Fibroblast of lung (primary cell): Measurements from ENCODE around the gene RPLP2. TPM values are rescaled to one million over a fixed set of nuclear protein-coding genes. Genes with fewer than 3 reads are reported as not detected.

Source experiments
- DNase-seq, 2 donors: peaks; one replicate each; pipeline versions ENCODE4 v3.0.0 to v3.0.0-alpha.2; 2010; ENCODE audit warnings: low read depth in 2 of 2
- H2AFZ ChIP-seq: 2 replicates; pipeline ENCODE4 v1.5.1; 2012; ENCODE audit warnings: low read length, control low read depth, inconsistent platforms
- H3K27ac ChIP-seq: 2 replicates; pipeline ENCODE4 v1.5.1; 2011; ENCODE audit warnings: low read length, control low read depth; ENCODE audit not compliant: insufficient read depth
- H3K27me3 ChIP-seq: 2 replicates; pipeline ENCODE4 v1.5.1; 2011; ENCODE audit warnings: mild to moderate bottlenecking, low read length; ENCODE audit not compliant: control insufficient read depth, insufficient read depth
- H3K36me3 ChIP-seq: 2 replicates; pipeline ENCODE4 v1.5.1; 2011; ENCODE audit warnings: low read length; ENCODE audit not compliant: control insufficient read depth, insufficient read depth
- H3K4me1 ChIP-seq: 2 replicates; pipeline ENCODE4 v1.5.1; 2011; ENCODE audit warnings: low read length; ENCODE audit not compliant: control insufficient read depth, insufficient read depth; ENCODE audit errors: extremely low read depth
- H3K4me2 ChIP-seq: 2 replicates; pipeline ENCODE4 v1.5.1; 2011; ENCODE audit warnings: low read length, control low read depth; ENCODE audit not compliant: insufficient read depth; ENCODE audit errors: extremely low read depth
- H3K4me3 ChIP-seq, 4 experiments: fragments of 200-600 bp in 1 of 4; sonication (generic) in 1 of 4; replicated peaks in 1 of 4; 2 replicates each; pipeline ENCODE4 v1.5.1; 2011 to 2016; ENCODE audit warnings: low read length in 4 of 4, low read depth in 3 of 4, mild to moderate bottlenecking in 3 of 4, control low read depth in 2 of 4, inconsistent platforms in 1 of 4, mixed read lengths in 1 of 4; ENCODE audit not compliant: insufficient read depth in 1 of 4; ENCODE audit errors: control extremely low read depth in 1 of 4
- H3K79me2 ChIP-seq: 2 replicates; pipeline ENCODE4 v1.5.1; 2012; ENCODE audit warnings: mild to moderate bottlenecking, low read length, inconsistent platforms; ENCODE audit not compliant: control insufficient read depth, insufficient read depth
- H3K9ac ChIP-seq: 2 replicates; pipeline ENCODE4 v1.5.1; 2011; ENCODE audit warnings: mild to moderate bottlenecking, low read length, control low read depth; ENCODE audit not compliant: insufficient read depth
- H3K9me3 ChIP-seq: 2 replicates; pipeline ENCODE4 v1.5.1; 2012; ENCODE audit warnings: low read depth, low read length; ENCODE audit not compliant: control insufficient read depth, insufficient read depth
- H4K20me1 ChIP-seq: 2 replicates; pipeline ENCODE4 v1.5.1; 2011; ENCODE audit warnings: low read length; ENCODE audit not compliant: control insufficient read depth, insufficient read depth; ENCODE audit errors: extremely low read depth
- CTCF ChIP-seq, 2 donors: IDR thresholded peaks in 1 of 2; conservative IDR thresholded peaks in 1 of 2; 1 replicate in 1 of 2; 2 replicates in 1 of 2; pipeline ENCODE4 v1.5.1; 2011 to 2012; ENCODE audit warnings: low read length in 2 of 2, control low read depth in 1 of 2, inconsistent platforms in 1 of 2, low read depth in 1 of 2, mild to moderate bottlenecking in 1 of 2
- EZH2 ChIP-seq: IDR thresholded peaks from 2 replicates; pipeline ENCODE4 v1.5.1; 2012; ENCODE audit warnings: low read length, control low read depth, mild to moderate bottlenecking; ENCODE audit errors: missing control alignments
- polyA plus RNA-seq, 2 donors: library from polyadenylated mRNA; depleted of rRNA in 1 of 2; stranded (reverse) in 1 of 2; unstranded in 1 of 2; fragments of >200 nt; gene quantifications; 2 replicates each; pipeline ENCODE4 v1.2.1, GENCODE V29; 2011 to 2012; ENCODE audit warnings: missing spikeins in 1 of 2
- total RNA-seq: library from RNA; depleted of rRNA; stranded (reverse); fragments of >200 nt; gene quantifications from 2 replicates; pipeline ENCODE4 v1.2.1, GENCODE V29; 2014

Gene RPLP2
- total and polyA plus RNA-seq, 2 donors (not counting 1 experiment from before 2014, with no cell fraction given): 294 to 741 TPM

- no peaks in the 10 kb centered on the region for H3K27me3 ChIP-seq
- peak; percentile 78 to 85 for DNase-seq
- no peaks in the 10 kb centered on the region for H3K9me3 ChIP-seq
- peaks cover 17% of the 10 kb centered on the region for H3K79me2 ChIP-seq
- H3K9ac ChIP-seq: peak overlapping the region; percentile 78
- H3K4me2 ChIP-seq: peak overlapping the region; percentile 100
- no peaks in the 10 kb centered on the region for H4K20me1 ChIP-seq
- H2AFZ ChIP-seq: peak overlapping the region; percentile 3
- peak overlapping the region; percentile 88 for H3K27ac ChIP-seq
- peaks cover 7% of the 10 kb centered on the region for H3K4me1 ChIP-seq
- H3K36me3 ChIP-seq: peaks cover 27% of the 10 kb centered on the region
- TF ChIP-seq CTCF (conservative IDR thresholded peaks at IDR 0.05 in 1 of 2, IDR thresholded peaks at IDR 0.05 in 1 of 2; ENCODE audit: low read depth in 1 of 2, low read length in 2 of 2): no peak
- TF ChIP-seq EZH2: no peak
- peak overlapping the region; percentile 62 to 87 (median 74) for H3K4me3 ChIP-seq
These were observed 12.3 kb upstream of the RPLP2 start for GRCh38 chr11:797296-798092.

GRCh38 chr11:798093-798713 lies 11.6 kb upstream of the RPLP2 start, which contains the start of gene SLC25A22:
Gene SLC25A22 (minus strand): TSS chr11:798281. CDS start chr11:795006, 3,275 bp downstream.
- peaks cover 27% of the 10 kb centered on the region for H3K36me3 ChIP-seq
- H3K27ac ChIP-seq: peak within 1 kb of the TSS; percentile 88
- H3K27me3 ChIP-seq: no peaks in the 10 kb centered on the region
- DNase-seq: peak; percentile 63 to 68
- peak within 1 kb of the TSS; percentile 62 to 87 (median 74) for H3K4me3 ChIP-seq
- peaks cover 7% of the 10 kb centered on the region for H3K4me1 ChIP-seq
- H3K9ac ChIP-seq: peak within 1 kb of the TSS; percentile 78
- H3K4me2 ChIP-seq: peak within 1 kb of the TSS; percentile 100
- H2AFZ ChIP-seq: peak within 1 kb of the TSS; percentile 17
- no peak for TF ChIP-seq EZH2
- peak; percentile 38 to 56 for TF ChIP-seq CTCF (conservative IDR thresholded peaks at IDR 0.05 in 1 of 2, IDR thresholded peaks at IDR 0.05 in 1 of 2; ENCODE audit: low read depth in 1 of 2, low read length in 2 of 2)
- H3K9me3 ChIP-seq: no peaks in the 10 kb centered on the region
- H4K20me1 ChIP-seq: no peaks in the 10 kb centered on the region
- peaks cover 17% of the 10 kb centered on the region for H3K79me2 ChIP-seq

DNA sequence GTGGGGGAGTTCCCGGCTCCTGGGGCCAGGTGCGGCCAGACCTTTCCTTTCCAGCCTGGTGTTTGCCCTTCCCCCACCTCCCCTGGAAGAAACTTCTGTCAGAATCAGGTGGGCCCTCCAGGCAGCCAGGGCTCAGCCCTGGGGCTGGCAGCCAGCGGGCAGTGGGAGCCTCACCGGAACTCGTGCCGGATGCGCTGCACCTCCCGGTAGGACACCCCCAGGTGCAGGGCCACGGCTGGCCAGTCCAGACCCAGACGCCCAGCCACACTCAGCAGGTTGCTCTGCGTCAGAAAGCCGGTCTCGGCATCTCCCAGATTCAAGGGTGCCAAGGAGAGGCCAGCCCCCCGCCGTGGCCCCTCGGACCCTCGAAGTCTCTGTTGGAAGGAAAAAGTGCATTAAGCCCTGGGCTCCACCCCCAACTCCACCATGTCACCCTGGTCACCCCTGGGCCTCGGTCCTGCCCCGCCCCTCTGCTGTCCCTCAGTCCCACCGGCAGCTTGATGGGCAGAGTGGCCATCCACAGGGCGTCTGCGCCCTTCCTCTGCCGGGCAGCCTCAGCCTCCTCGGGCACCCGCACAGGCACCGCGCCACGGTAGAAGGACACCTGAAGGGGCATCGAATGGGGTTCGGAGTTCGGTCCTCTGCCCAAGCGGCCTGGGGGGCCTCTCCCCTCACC lies 10.0 kb upstream of the RPLP2 start:
- Histone ChIP-seq H3K79me2 (peaks cover 13% of the 10 kb centered on the region), H2AFZ (no peak overlapping the region), H3K4me3 (no peak overlapping the region), H4K20me1 (no peaks in the 10 kb centered on the region), H3K36me3 (peaks cover 20% of the 10 kb centered on the region), H3K9ac (no peak overlapping the region), H3K9me3 (no peaks in the 10 kb centered on the region), H3K4me2 (no peak overlapping the region), H3K4me1 (peaks cover 17% of the 10 kb centered on the region), H3K27me3 (no peaks in the 10 kb centered on the region), H3K27ac (no peak overlapping the region)
- TF ChIP-seq EZH2 (no peak), CTCF (conservative IDR thresholded peaks at IDR 0.05 in 1 of 2, IDR thresholded peaks at IDR 0.05 in 1 of 2; ENCODE audit: low read depth in 1 of 2, low read length in 2 of 2) (no peak)
- no peak for DNase-seq
